Activated T-cell treated with anti-CD3 and anti-CD28 coated beads, Interleukin-2, amount 50 U/mL, for 1 hour (primary cell): ENCODE results near the gene GUCA1C.

Experiments
- DNase-seq: peaks from one replicate; pipeline ENCODE4 v3.0.0-alpha.2; 2020

Gene GUCA1C

DNA sequence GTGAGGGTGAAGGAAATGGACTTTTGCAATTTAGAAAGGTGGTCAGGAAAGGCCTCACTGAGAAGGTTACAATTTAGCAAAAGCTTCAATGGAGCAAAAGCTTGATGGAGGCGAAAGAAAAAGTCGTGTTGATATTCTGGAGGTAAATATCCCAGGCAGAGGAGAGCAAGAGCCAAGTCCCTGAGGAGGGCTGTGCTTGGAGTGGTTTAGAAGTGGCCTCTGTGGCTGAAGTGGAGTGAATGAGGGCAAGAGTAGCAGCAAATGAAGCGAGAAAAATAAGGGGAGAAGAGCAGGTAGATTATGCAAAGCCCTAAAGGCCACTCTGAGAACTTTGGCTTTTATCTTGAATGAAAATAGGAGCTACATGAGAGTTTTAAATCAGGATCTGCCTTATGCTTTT is 54.1 kb downstream of the GUCA1C start:
- DNase-seq = no peak

DNA sequence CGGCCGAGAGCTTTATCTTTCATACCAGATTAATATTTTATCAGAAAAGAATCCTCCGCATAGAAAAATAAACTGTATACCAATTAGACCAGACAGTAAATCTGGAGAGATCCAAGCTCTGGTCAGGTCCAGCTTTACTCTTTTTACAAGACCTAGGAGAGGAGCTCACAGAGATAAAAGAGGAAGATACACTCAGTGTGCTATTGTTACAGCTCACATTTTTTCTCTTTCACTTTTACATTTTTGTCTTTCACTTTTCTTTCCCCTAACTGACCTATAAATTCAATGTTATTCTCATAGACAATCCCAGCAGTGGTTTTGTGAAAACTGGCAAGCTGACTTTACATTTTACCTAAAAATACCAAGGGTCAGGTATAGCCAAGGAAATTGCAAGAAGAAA is 55.8 kb downstream of the GUCA1C start:
- no peak for DNase-seq

DNA sequence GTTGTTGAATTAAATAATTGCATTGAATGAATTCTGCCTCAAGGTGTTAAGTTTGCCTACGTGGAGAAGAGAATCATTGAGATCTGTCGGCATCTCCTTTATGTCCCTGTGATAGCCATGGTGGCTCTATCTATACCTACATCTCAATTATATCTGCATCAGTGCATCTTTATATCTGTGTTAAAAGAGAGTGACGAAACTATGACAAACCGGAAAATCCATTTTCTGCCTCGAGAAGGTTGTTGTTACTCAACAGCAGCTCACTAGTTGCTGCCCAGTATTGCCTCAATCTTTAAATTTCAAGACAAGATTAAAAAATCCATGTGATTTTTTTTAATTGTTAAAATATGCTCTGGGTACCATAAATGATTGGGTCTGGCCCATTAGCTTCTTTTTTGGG is 58.7 kb downstream of the GUCA1C start:
- DNase-seq = no peak

DNA sequence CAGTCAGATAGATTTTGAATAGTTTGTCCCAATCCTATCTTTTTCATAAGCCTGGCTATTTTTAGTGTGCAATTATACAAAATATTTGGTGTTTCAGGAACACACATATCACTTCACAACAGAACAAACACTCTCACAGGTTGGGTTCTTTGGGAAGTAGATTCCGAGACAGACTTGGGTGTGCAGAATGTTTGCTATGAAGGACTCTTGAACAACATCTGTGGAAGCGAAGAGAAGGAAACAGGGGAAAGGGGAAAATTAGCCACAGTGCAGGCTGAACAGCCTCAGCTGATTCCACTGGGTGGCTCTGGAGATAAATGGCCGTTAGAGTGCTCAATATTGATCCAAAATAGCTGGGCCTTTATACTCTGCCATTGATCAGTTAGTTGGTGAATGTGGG is 61.8 kb downstream of the GUCA1C start:
- DNase-seq = no peak

DNA sequence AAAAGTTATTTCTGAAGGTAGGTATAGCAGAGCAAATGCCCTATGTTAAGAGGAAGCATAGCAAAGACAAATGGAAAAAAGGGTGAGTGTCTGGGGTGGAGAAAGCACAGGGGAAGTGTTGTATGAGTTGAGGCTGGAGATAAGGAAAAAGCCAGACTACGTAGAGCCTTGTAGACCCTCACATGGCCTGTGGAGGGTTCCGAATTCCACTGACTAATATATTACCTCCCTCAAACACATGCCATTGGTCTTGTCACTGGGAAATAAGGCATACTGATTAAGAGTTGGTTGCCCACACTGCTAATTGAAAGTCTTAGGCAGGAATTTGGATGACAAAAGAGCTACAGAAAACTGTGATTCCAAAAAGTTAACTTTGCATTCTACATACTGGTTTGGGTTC is 65.9 kb downstream of the GUCA1C start:
- no peak for DNase-seq

DNA sequence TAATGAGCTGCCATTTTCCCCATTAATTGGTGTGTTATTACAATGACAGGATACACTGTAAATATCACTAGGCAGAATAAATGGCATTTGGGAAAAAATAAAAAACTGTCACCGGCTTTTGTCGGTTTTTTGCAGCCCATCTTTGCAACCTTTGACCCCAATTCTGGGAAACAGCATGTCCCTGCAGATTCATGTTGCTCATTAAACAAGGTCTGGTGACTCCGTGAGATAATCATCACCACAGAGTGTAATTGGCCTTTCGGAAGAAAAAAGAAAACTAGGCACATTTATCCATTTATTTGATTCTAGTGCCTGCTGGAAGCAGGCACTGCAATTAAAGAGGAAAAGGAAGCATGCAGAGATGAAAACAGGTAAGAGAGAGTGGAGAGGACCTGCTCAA is 66.6 kb downstream of the GUCA1C start:
- DNase-seq = no peak

DNA sequence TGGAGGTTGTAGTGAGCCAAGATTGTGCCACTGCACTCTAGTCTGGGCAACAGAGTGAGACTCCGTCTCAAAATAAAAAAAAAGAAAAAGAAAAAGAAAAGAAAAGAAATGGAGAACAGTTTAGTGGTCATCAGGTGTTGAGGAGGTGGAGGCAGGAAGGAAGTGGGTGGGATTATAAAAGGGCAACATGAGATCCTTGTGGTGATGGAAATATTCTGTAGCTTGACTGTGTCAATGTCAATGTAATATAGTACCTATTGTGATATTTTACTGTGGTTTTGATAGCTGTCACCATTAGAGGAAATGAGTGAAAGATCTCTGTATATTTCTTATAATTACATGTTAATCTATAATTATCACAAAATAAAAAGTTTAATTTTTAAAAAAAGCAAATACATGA is 70.3 kb downstream of the GUCA1C start:
- DNase-seq = no peak

DNA sequence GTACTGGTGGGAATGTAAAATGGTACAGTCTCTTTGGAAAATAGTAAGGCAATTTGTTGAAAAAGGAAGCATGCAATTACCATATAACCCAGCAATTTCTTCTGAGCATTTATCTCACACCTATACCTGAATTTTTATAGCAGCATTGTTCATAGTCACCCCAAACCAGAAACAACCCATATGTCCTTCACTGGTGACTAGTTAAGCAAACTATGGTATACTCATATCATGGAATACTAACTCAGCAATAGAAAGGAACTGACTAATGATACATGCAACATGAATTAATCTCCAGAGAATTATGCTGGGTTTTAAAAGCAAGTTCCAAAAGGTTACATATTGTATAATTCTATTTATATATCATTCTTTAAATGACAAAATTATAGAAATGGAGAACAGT is 70.9 kb downstream of the GUCA1C start:
- no peak for DNase-seq

DNA sequence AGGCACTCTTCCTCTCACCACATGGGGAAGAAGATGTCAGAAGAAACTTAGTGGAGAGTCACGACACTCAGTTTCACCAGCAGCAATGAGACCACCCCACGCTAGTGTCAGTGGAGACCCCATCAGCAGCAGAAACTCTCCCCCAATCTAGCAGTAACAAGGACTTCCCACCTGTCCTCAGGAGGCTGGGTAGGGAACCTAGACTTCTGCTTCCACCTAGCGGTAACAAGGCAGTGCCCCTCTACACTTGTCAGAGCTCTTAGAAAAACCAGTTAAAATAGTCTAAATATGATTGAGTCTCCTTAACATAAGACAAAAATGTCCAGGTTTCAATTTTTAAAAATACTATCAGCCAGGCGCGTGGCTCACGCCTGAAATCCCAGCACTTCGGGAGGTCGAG is 73.8 kb downstream of the GUCA1C start:
- DNase-seq = no peak

DNA sequence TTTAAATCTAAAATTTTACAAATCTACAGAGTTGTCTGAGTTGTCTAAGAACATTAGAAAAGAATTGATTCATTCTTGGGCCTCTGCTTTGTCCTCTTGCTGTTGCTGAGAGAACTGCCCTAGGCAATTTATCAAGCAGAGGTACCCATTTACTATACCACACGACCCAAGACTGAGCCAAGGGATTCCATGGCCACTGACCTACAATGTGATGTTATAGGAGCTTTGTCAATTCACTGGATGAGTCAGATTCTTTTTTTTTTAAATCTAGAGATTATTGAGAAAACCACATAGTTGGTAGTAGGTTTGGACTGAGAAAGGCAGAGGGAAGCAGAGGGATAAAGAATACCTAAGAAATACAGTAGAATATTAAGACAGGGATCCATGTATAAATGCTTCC is 75.8 kb downstream of the GUCA1C start:
- no peak for DNase-seq

DNA sequence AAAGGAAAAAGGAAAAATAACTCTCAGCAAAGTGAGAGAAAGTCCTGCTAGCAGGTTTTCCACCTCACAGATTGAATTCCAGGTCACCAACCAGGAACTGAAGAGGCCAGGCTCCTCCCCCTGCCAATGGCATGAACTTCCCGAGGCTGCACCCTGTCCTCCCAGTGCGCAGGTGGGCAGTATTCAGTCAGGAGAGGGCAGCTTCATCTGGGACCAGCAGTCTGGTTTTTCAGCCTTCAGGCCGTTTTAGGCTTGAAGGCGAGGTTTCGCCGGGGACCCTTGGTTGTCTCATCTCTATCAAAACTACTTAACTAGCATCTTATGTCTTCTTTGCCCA is 89.9 kb downstream of the GUCA1C start:
- no peak for DNase-seq

DNA sequence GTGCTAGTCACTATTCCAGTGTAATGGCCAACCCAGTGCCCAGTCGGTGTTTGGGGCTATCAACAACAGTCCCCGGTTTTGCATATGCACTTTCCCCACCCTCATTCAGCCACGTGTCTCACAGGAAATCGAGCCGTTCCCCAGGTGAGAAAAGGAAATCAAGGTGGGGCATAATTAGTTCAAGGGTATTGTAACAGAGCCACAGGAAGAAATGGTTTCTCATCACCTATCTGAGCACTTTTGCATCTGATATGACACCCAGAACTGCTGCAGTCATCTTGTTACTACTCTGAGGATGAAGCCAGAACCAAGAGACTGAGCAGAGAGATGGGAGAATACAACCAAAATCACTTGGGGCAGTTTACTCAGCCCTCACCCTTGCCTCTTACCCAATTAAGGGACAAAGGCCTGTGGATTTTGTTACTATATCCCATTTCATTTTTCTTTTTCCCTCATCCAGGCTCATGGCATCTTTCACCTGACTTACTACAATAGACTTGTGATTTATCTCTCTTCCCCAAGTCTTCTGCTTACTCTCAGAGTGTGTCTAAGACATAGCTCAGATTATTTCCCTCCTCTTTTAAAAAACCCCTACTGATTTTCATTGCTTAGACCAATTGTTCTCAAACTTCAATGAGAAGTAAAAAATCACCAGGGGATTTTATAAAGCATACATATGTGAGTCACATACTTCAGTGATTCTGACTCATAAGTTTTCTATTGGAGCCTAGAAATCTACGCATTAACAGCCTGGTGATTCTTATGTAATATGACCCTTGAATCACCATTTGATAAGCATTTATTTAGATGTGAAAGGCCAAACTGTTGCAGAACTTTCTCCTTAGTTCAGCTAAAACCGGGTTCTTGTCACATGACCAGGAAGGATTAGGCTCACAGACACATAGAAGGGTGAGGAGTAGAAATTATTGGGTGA is 90.5 kb downstream of the GUCA1C start:
- peak; percentile 22 for DNase-seq

DNA sequence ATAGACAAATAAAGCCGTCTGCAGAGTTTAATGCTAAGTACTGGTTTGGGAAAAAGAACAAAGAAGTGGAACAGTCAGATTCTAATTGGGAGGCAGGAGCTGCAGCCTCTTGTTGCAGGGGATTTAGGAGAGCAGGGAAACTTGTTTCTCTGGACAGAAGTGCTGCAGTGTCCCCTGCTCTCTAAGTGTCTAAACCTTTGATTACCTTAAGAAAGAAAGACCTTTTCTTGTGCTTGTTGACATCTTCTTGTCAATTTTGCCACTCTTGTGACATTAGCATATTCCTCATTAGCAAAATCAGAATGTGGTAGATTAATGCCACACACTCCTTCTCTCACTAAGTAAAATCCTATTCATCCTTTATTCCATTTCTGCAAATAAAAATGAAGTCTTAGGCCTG is 92.3 kb downstream of the GUCA1C start:
- DNase-seq = no peak
